Measurements from ENCODE around the gene USO1.
"Not testable (repeated sequence)": the region's sequence is repeated elsewhere in the genome, so short reads cannot be mapped to it uniquely, and the experiment has no call there.

The USO1 gene

DNA sequence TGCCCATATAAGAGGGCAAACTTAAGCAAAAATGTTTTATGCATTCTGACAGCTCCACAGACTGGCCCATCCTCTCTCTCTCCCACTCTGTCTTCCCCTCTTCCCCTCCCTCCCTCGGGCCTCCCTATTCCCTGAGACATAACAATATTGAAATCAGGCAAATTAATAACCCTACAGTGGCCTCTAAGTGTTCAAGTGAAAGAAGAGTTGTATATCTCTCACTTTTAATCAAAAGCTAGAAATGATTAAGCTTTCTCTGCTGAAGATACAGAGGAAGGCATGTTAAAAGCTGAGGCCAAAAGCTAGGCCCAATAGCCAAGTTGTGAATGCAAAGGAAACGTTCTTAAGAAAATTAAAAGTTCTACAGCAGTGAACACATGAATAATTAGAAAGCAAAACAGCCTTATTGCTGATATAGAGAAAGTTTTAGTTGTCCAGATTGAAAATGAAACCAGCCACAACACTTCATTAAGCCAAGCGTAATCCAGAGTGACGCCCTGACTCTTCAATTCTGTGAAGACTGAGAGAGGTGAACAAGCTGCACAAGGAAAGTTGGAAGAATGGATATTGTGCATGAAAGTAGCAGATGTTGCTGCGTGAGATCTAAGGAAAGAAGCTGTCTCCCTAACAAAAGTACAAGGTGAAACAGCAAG is 54.9 kb downstream of the USO1 start:
- DNase-seq: no peak

DNA sequence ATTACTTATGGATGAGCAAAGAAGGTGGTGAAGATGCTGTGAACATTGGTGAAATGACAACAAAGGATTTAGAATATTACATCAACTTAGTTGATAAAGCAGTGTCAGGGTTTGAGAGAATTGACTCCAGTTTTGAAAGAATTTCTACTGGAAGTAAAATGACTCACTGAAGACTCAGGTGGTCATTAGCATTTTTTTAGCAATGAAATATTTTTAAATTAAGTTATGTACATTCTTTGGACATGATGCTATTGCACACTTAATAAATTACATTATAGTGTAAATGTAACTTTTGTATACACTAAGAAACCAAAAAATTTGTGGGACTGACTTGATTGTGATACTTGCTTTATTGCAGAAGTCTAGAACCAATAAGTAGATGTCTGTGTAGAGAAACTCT is 56.9 kb downstream of the USO1 start:
- DNase-seq: no peak

DNA sequence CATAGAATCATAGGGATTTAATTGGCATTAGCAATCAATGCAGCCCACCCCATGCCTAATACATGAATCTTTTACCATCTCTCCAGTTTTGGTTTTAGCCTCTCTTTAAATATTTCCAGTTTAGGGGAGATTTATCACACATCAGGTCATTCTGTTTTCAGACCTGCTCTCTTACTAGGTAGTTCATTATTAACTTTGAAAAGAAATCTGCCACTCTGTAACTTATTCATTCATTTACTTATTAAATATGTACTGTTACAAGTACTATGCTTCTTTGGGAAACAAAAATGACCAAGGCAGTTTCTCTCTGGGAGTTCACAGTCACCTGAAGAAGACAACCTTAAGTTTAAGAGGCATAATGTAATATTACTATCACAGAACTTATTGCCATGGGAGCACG is 62.1 kb downstream of the USO1 start:
- no peak for DNase-seq

DNA sequence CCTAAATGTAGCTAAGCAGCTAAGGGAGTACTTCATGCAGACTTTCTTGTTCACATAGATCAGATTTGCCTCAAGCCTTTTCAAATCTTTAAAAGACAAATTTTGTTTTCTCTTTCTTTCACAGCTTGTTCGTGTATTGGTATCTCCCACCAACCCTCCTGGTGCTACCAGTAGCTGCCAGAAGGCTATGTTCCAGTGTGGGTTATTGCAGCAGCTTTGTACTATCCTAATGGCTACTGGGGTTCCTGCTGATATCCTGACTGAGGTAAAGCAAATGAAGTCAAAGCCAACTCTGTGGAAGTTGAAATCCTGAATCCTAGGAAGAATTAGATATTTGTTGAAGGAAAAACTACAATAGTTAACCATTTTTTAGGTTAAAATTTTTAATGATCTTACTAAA is 62.6 kb downstream of the USO1 start:
- DNase-seq: no peak

DNA sequence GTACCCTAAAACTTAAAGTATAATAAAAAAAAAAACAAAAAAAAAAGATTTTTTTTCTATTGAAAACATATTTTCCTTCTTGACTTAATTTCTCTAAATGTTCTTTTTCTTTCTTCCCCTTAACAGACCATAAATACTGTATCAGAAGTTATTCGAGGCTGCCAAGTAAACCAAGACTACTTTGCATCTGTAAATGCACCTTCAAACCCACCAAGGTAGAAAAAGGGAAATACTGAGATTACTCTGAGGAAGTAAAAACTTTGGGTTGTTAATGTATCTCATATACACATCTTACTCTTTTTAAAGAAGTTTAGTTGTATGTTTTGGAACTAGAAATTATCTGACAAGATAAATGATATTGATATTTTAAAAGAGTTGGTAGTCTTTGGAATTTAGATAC is 65.6 kb downstream of the USO1 start:
- DNase-seq: no peak

DNA sequence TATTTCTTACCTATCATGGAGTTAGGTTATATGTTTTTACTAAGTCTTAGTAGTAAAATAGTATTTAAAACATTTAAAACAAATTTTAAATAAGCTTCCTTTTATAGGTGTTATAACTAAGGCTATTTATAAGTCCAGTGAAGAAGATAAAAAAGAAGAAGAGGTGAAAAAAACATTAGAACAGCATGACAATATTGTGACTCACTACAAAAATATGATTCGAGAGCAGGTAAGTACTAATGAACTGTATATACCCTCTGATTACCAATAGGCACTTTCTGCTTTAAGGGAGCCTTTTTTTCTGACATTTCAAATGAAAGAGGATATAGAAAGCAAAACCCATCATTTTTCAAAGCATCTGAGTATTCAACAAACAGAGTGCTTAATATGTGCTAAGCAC is 76.6 kb downstream of the USO1 start:
- DNase-seq: no peak

DNA sequence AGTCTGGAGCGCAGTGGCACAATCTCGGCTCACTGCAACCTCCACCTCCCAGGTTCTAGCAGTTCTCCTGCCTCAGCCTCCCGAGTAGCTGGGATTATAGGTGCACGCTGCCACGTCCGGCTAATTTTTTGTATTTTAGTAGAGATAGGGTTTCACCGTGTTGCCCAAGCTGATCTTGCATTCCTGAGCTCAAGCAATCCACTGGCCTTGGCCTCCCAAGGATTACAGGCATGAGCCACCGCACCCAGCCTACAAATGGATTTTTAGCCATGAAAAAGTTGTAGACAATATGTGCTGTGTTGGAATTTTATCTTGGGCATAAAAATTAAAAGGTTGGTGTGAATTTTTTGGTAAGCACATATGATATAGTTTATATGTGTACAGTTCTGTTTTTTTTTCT is 81.7 kb downstream of the USO1 start:
- DNase-seq: not testable (repeated sequence)

DNA sequence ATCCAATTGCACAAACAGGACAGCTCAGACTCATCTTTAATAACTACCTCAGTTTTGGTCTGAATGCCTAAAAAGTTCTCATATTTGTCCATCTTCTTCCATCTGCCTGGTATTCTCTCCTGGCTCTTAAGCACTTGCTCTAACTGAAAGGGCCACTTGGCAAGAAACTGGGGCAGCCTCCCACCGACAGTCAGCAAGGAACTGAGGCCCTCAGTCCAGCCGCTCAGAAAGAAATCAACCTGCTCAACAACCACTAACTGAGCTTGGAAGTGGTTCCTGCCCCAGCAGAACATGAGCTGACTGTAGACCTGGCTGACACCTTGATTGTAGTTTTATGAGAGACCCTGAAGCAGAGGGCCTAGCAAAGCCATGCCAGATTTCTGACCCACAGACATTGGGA is 93.5 kb downstream of the USO1 start:
- DNase-seq: no peak

DNA sequence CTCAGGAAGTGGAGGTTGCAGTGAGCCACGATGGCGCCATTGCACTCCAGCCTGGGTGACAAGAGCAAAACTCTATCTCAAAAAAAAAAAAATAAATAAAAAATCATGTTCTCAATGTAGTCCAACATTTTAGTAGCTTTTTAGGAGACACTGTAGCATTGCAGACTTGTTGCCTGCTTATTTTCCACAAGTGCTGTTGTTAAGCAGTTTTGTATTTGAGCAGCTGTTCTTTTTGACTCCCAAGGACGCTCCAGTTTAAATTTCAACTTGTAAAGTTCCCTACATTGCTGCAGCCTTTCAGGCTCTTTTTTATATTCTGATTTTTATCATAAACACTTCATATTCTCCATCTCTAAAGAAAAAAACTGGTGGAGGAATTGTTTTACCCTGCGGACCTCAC is 94.7 kb downstream of the USO1 start:
- DNase-seq: no peak

DNA sequence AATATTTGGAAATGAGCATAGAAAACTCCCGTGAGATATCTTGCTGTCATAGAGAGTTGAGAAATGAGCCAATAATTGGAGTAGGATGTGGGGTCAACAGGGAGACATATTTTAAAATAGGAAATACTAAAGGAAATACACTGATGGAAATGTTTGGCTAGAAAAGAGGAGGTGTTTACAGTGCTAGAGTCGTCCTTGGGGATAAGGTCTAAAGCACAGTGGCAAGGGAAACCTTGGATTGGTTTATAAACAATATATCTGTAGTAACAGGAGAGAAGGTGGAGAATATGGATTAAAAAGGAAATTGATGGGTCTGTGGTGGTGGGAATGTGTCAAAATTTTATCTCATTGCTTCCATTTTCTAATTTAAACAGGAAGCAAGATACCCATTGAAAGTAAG is 95.8 kb downstream of the USO1 start:
- no peak for DNase-seq

DNA sequence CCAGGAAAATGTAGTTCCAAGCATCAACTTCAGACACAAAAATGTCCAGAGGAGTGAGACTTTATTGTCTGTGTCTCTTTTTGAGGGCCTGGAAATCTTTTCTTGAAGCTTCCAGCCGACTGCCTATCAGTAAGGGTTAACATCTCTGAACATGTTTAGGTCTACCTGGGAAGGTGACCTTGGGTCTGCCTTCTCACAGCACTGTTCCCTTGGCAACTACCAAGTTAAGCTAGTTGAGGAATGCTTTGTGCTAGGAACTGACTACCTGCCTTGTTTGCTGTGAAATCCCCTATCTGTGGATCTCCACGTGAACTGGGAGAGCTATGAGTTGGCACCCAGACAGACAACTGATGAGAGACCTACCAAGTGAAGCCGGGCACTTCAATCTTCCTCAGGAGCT is 96.3 kb downstream of the USO1 start:
- DNase-seq: no peak

DNA sequence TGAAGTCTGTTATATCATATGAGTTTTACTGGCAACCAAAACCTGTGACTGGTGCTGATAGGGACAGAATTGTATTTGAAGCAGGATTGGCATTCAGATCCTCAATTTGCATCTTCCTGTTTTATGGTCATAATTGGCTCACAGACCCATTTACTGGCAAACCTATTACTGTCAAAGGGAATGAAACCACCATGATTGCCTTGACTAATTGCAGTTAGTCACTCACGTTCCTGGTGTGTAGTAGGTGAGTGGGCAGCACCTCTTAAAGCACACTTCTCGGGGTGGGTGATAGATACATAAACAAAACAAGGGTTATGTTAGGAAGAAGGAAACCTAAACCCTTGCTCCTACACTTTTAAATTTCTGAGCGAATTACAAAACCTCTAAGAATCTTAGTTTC is 96.8 kb downstream of the USO1 start:
- DNase-seq: no peak

DNA sequence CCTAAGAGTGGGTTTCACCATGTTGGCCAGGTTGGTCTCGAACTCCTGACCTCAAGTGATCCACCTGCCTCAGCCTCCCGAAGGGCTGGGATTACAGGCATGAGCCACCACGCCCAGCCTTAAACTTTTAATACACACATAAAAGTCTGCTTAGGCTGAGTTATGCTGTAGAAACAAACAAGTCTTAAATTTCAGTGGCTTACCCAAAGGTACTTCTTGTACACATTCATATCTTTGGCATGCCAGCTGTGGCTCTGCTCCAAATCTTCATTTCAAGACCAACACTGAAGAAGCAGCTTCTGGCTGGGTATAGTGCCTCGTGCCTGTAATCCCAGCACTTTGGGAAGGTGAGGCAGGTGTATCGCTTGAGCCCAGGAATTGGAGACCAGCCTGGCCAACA is 97.6 kb downstream of the USO1 start:
- no peak for DNase-seq

DNA sequence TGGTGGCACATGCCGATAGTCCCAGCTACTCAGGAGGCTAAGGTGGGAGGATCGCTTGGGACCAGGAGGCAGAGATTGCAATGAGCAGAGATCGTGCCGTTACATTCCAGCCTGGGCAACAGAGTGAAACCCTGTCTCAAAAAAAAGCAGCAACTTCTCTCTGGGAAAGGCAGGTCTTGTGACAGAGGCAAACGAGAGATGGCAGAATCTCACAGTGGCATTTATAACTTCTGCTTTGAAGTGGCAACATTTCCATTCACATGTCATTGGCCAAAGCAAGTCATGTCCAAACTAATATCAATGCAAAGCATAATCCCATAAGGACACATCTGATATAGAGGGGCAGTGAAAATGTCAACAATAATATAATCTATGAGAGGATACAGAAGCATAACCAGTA is 98.0 kb downstream of the USO1 start:
- no peak for DNase-seq

DNA sequence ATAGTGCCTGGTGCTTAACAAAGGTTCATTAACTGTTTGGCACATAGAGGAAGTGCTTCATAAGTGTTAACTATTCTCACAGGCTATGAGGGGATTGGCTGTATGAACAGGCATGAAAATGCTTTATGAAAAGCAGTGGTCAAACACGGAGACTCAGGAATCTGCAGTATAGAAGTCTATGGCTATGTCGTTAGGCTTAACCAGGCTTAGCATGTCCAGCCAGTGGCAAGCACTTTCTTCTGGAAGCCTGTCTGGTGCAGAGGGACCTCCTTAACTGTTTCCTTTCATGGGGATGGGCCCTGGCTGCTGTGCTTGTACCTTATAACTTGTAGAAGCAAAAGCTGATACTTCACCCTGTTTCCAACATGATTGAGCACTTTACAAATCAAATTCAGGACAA is 99.4 kb downstream of the USO1 start:
- no peak for DNase-seq

DNA sequence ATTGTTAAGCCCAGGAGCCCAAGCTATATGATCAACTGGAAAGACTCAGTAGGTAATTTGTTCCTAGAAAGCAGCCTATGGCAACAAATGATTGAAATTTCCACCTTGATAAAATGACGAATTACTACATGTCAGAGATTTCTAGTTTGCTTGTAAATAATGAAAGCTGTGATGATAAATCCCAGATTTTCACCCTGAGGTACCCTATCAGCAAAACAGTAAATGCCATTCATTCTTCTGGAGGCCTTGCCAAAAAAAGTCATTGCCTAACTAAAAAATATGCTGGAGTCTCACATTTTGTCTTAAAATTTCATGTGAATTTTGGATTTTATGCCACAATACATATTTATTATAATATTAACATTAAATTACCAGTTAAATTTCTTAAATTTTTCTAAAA is 106.5 kb downstream of the USO1 start:
- no peak for DNase-seq

DNA sequence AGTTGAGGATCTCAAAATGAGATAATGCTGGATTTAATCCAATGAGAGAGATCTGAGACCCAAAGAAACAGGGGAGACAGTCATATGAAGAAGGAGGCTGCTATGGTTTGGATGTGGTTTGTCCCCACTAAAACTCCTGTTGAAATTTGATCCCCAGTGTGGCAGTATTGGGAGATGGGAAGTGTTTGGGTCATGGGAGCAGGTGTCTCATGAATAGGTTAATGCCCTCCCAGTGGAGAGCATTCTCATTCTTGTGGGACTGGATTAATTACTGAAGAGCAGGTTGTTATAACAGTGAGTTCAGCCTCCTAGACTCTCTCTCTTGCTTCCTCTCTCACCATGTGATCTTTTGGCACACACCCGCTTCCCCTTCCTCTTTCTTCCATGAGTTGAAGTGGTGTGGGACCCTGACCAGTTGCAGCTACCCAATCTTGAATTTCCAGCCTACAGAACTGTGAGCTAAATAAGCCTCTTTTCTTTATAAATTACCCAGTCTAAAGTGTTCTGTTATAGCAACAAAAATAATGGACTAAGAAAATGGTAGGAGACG is 107.6 kb downstream of the USO1 start:
- DNase-seq: no peak

DNA sequence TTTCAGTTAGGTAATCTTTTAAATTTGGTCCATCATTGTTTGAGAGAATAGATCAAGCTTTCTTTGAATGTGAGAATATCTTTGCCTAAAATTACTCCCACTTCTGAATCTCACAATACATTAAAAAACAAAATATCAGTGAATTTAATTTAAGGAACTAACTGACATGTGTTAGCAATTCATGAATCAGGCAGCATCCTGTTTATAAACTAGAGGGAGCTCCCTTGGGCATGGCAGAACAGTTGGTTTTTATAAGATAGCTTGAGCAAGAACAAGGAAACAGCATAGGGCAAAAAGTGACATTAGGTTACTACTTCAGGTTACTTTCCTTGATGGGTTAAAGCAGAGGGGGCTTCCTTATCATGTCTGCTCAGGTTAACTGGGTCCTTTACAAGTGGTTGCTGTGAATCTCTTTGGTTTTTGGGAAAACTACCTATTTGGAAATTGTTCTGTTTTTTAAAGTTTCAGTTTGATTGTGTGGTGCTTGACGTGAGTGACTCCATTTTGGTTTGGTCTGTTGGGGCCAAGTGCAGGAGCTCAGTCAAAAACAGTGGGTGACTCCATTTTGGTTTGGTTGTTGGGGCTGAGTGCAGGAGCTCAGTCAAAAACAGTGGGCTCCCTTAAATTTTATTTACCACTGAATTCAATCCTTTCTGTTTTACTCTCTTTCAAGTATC is 109.9 kb downstream of the USO1 start:
- no peak for DNase-seq

DNA sequence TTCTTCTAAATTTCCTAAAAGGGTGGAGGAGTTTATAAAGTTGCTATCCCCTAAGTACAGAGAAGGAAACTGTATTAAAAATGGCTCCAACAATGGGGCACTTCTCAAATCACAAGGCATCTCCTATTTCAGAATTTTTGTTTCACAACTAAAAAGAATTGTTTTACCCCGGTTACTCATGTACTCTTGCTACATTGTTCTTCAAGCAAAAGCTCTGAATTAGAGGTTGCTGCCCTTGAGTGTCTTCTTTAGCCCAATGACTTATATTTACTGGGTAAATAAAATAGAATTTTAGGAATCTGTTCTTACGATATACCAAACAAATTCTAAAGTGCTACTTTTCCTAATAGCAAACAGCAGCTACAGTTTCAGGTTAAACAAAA is 110.4 kb downstream of the USO1 start:
- no peak for DNase-seq

DNA sequence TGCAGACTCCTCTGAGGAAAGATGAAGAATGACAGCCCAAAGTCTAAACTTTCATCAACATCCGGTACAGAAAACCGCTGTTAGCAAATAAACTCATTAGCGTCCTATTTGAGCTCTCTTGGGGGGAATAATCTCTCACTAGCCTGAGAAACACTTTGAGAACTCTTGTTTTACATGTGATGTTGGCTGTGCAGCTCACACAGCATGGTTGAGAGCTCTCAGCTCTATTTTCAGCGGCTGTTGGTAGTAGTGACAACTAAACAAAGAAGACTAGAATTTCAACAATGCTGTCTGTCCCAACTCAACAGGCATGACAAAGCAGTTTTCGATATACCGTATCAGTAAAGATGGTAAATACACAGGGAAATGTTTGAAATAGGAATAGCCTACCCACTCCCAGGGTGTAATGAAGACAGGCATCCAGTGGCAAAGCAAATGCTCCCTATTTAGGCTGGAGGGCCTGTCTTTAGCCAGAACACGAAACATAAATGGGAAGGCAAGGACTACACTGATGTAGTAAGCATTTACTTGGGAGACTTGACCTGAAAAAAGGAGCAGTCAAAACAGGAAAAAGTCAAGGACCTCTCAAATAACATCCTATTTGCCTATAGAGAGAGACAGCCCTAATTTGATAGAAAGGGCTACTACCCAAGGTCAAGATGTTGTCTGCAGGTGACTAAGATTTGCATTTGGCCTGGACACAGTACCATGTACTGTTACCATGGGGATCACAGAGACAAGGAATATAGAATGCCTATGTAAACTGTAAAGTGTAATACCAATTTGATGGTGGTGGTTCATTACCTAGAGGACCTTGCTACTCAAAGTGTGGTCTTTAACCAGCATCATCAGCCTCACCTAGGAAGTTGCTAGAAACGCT is 117.5 kb downstream of the USO1 start:
- DNase-seq: no peak

DNA sequence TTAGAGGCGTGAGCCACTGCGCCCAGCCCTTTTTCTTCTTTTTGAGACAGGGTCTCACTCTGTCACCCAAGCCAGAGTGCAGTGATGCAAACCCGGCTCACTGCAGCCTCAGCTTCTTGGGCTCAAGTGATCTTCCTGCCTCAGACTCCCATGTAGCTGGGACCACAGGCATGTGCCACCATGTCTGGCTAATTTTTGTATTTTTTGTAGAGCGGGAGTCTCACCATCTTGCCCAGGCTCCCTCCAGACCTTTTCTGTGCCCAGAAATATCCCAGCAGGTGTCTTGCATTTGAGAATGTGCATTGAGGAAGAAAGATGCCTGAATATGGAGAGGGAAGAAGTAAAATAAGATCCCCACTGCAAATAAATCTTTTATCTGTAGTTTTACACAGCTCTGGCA is 119.2 kb downstream of the USO1 start:
- no peak for DNase-seq

DNA sequence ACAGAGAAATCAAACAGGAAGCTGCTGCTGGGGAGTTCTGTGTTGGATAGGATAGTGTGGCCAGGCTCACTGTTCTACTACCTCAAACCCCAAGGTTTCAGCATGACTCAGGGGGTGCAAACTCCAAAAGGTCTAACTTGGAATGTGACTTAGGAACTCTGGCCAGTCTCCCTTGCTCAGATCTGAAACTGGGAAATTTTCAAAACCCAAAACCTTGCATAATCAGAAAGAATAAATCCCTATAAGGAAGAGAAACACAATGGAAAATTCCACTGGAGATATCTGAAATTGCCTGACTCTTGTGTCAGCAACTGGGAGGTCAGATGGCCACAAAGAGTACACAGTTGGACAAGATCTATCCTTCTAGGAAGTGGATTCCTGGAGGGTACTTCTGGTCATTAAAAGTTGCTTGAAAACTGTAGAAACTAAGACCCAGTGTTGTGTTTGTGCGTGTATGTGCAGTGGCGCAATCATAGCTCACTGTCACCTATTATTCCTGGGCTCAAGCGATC is 119.8 kb downstream of the USO1 start:
- no peak for DNase-seq

DNA sequence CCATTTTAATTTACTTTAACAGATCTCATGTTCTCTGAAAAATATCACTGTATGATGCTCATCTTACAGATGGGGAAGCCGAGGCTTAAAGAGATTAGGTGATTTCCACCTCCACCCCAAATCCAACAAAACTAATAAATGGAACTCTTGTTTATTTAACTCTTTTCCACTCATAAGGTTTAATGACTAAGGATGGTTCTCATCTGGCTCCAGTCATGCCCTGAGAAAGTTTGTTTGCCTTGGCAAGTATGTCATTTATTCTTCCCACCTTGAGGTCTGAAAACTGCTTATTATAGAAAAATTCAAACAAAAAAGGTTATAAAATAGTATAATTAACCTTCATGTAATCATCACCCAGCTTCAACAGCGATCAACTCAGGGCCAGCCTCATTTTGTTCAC is 121.6 kb downstream of the USO1 start:
- DNase-seq: no peak
